Colon (tissue), 2 donors: ENCODE results near the gene KIFC1.

Source experiments
- FAIRE-seq: peaks from 2 replicates; lab custom pipeline; 2012; peaks lifted over from hg19 to GRCh38; lab: Jason Lieb, UNC
- donor health status: control.
- donor health status: control.

The KIFC1 gene

GRCh38 chr6:33410711-33411631 lies 19.3 kb downstream of the KIFC1 start, which contains the start of gene PHF1:
Gene PHF1 (plus strand): TSS chr6:33411014. CDS start chr6:33412264, 1,250 bp downstream.
- FAIRE-seq, result no peak

DNA sequence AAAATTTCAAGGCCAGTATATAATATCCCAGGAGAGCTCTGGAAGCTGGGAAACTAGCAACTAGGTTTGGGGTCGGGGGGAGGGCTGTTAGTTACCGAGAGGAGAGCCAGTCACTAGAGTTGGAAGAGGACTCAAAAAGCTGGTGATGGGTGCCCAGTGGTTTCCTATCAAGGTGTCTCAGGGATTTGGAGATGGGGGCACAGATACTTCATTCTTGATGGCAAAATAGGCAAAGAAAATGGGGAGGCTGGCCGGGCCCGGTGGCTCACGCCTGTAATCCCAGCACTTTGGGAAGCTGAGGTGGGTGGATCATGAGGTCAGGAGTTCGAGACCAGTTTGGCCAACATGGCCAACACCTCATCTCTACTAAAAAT lies 20.0 kb downstream of the KIFC1 start:
- no peak for FAIRE-seq

DNA sequence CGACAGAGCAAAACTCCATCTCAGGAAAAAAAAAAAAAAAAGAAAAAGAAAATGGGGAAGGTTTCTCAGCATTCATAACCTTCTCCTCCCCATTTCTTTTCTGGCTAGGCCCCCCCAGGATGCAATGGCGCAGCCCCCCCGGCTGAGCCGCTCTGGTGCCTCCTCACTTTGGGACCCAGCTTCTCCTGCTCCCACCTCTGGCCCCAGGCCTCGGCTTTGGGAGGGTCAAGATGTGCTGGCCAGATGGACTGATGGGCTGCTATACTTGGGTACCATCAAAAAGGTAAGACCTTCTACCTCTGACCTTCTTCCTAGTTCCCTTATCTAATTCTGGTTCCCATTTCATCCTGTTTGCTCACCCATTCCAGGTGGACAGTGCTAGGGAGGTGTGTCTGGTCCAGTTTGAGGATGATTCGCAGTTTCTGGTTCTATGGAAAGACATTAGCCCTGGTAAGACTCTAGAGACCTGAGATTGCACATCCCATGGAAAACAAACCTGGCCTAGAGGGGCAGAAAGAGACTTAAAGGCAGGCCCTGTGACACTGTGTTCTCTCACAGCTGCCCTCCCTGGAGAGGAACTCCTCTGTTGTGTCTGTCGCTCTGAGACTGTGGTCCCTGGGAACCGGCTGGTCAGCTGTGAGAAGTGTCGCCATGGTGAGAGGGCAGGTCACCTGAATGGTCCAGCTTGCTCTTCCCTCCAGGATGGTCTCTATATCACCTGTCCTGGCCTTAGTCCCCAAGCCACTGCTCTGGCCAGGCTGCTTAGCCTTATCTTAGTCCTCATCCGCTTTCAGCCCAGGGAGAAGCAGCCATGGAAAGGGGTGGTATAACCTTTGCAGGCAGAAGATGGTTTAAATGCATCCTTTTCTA lies 20.8 kb downstream of the KIFC1 start:
- FAIRE-seq, result no peak

DNA sequence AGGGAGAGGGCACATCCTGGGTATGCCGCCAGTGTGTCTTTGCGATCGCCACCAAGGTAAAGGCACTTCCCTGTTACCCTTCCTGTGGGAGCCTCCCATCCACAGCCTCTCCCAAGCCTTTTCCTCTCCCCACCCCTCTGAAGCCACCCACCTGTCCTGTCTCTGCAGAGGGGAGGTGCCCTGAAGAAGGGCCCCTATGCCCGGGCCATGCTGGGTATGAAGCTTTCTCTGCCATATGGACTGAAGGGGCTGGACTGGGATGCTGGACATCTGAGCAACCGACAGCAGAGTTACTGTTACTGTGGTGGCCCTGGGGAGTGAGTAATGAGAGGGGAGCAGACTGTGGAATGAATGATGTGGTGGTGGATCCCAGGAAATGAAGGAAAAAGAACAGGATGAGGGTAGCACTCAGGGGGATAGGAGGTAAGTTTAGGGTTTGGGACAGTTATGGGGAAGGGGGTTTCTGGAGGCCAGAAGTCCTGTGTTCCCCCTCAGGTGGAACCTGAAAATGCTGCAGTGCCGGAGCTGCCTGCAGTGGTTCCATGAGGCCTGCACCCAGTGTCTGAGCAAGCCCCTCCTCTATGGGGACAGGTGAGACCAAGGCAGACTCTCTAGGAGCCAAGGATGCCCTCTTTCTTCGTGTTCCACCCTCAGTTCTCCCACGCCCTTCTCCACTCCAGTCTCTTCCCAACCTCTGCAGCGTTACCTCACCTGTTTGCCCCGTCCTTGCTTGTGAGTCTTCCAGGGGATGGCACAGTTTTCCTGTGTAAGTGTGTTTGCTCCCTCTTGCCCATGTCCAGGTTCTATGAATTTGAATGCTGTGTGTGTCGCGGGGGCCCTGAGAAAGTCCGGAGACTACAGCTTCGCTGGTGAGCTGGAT lies 21.9 kb downstream of the KIFC1 start:
- no peak for FAIRE-seq

DNA sequence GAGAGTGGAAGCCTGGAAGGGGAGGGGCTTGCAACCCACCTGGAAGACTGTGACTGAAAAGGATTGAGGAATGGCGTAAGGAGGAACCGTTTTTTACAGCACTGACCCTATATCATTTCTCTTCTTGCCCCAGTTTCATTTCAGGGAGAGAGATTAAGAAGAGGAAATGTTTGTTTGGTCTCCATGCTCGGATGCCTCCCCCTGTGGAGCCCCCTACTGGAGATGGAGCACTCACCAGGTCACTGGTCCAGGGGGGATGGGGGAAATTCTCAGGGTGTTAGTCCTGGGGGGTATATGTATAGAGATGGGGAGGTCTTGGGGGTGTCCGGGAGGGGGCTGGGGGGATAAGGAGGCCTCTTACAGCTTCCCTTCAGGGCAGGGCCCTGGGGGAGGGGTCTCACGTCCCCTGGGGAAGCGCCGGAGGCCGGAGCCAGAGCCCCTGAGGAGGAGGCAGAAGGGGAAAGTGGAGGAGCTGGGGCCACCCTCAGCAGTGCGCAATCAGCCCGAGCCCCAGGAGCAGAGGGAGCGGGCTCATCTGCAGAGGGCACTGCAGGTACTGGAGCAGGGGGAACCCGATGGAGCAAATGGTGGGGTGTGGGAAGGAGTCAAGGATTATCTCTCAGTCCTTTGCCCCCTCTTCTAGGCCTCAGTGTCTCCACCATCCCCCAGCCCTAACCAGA lies 23.1 kb downstream of the KIFC1 start:
- FAIRE-seq, result no peak

DNA sequence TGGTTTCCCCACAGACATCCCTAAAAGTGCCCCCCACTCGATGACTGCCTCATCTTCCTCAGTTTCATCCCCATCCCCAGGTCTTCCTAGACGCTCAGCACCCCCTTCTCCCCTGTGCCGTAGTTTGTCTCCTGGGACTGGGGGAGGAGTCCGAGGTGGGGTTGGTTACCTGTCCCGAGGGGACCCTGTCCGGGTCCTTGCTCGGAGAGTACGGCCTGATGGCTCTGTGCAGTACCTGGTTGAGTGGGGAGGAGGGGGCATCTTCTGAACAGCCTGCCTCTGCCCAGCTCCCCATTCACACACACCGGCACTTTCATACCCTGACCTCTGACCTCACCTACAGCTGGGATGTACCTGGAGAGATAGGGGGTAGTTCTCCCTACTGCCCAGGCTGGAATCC lies 24.2 kb downstream of the KIFC1 start:
- no peak for FAIRE-seq

DNA sequence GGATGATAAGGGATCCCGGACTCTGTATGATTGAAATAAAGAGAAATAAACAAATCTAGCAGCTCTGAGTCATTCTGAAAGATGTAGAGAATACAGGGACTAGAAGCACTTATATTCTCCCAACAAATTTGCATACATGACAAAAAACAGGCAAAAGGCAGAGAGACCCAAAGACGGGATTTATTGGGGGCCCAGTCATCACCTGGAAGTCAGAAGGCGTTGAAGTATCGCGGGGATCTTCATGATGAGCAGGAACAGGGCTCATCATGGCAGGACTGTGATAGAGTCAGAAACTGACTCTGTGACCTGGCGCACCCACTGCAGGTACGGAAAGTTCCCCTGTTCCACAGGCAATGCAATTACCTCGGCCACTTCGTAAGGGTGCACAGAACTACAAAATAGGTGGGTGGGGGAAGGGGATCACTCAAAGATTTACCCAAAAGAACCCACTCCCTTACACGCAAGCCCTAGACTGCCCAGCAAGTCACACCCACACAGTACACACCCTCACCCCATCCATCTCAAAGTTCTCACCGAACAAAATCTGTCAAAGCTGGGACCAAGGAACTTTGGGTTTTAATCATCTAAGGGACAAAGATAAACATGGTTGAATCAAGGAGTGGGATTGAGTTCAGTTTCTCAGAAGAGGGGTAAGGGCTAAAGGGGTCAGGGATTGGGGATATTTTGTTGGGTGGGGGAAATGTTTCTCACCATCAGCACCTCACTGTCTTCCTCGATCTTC lies 24.9 kb downstream of the KIFC1 start:
- no peak for FAIRE-seq

GRCh38 chr6:33417128-33417902 lies 25.7 kb downstream of the KIFC1 start:
- no peak for FAIRE-seq

- FAIRE-seq, result peak; percentile 96
Observed at GRCh38 chr6:33417903-33418689, 26.5 kb downstream of the KIFC1 start, which contains the start of gene CUTA. Gene CUTA (minus strand): TSS chr6:33418107. CDS start chr6:33418000, 107 bp downstream.

DNA sequence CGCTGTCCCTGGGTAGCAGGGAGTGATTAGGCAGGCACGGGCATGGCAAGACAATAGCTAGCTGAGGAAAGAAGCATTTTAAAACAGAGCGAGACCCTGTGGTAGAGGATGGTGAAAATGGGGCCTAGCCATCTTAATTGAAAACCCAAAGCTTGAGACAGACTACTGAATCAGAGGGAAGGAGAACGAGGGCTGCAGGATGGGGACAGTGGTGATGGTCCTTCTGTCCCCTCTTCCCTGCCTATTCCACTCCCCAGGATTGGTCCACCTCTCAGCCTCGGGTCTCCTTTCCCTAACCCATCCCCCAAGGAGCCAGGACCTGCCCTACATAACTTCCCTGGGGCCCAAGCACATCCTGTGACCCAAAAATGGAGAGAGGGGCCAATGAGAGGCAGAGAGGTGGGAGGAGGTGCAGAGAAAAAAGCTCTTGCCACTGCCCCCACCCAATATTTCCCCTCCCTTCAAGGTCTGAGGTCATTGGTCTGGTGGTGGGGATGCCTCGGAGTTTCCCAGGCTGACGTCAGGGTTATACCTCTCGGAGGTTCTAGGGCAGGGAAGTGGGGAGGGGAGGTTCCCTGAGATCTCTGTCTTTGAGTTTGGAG lies 27.2 kb downstream of the KIFC1 start:
- no peak for FAIRE-seq

GRCh38 chr6:33419580-33420490 lies 28.2 kb downstream of the KIFC1 start, which contains the start of gene SYNGAP1:
Gene SYNGAP1 (plus strand): TSS chr6:33420065. CDS start chr6:33420265, 200 bp downstream.
- FAIRE-seq, result no peak

DNA sequence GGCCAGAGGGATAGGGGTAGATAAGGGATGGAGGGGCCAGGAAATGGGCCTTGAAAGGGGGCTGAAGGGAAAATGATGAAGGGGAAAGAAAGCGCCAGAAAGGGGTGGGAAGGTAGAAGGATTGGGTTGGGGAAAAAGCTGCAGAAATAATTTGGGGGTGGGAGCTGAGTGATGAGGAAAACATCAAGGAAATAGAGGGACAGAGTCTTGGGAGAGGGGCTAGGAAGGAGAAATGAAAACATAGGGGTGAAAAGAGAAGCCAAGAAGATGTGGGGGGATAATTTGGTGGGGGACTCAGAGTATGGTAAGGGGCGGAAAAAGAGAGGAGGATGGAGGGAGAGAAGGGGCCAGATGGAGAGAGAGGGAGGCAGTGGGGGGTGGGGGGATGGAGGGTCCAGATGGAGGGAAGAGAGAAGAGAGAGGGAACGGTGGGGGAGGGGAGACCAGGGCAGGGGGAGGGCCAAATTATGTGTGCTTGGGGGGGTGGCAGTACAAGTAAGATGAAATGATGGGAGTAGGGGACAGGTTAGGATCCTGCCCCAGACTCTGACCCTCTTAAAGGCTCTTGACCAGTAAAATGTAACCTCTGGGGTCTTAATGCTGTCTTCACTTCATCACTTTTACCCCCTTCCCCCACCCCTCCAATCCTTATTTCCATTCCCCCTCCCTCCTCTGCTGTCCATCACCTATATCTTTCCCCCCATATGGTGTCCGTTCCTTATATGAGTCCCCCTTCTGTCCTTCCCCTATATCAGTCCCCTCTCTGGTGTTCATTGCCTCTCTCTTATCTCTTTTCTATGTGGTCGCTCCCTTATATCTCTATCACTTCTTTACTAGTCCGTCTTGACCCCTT lies 29.1 kb downstream of the KIFC1 start:
- FAIRE-seq, result no peak

DNA sequence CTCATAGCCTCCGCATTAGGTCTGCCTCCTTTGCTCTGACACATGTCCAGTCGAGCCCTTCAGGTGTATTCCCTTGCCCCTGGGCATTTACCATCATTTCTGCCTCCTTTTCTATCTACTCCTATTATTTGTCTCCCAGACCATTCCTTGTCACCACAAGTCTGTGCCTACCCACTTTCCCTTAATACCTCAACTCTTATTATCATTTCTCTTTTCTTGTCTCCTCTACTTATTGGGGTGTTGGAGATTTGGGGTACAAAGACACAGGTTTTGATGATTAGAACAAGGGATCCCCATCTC lies 29.7 kb downstream of the KIFC1 start:
- no peak for FAIRE-seq

- FAIRE-seq, result no peak
Observed at GRCh38 chr6:33423777-33424176, 32.2 kb downstream of the KIFC1 start.

DNA sequence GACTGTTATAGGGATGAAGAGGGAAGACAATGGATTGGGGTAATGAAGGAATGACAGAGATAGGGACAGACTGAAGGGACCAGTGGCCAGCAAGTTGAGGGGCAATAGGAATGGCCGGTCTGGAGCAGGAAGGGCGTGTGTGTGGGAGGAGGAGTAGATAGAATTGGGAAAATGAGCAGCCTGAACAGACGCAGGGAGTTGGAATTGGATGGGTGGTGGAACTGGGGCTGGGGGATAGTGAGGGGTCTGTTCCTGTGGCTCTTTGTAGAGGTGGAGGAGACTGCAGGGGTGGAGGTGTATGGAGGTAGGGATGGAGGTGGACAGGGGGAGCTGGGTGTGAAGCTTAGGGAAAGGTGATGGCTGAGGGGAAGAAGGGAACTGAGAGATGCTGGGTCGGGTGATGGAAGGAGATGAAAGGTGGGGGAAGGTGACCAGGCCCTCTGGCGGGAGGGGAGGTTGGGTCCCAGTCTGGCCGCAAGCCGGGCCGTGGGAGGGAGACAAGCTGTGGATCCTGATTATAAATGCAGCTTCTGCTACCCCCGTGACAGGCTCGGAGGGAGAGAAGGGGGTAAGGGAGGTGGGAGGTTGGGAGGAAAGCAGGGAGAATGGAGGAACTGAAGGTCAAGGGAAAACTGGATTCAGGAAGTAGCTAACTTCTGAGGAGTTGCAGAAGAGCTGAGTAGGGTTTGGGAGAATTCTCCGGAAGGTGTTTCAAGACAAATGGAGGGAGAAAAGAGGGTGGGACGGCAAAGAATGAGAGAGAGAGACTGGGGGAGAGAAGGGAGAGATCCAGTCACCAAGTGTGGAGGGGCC lies 33.4 kb downstream of the KIFC1 start:
- FAIRE-seq, result no peak
